Measurements from ENCODE around the gene FST. TPM values are rescaled to one million over a fixed set of nuclear protein-coding genes. Genes with fewer than 3 reads are reported as not detected.
A peak's percentile ranks its signal among the peaks of the same experiment; 100 is the strongest.

Gene FST
- total RNA-seq, 1 experiment from 2014 or later, result 0.74 TPM

GRCh38 chr5:53469946-53470687 lies 10.3 kb upstream of the FST start:
- in situ Hi-C loops (cut with HindIII; ENCODE audit: low pct_unique_long_range_greater_than_20kb, low sequenced_read_pairs), result no loop called here
- no peak for DNase-seq (ENCODE audit: low read depth, low spot score)

GRCh38 chr5:53472279-53472678 lies 8.2 kb upstream of the FST start:
- in situ Hi-C loops (cut with HindIII; ENCODE audit: low pct_unique_long_range_greater_than_20kb, low sequenced_read_pairs), result no loop called here
- no peak for DNase-seq (ENCODE audit: low read depth, low spot score)

GRCh38 chr5:53472720-53473510 lies 7.5 kb upstream of the FST start:
- in situ Hi-C loops (cut with HindIII; ENCODE audit: low pct_unique_long_range_greater_than_20kb, low sequenced_read_pairs), result no loop called here
- DNase-seq (ENCODE audit: low read depth, low spot score), result no peak

DNA sequence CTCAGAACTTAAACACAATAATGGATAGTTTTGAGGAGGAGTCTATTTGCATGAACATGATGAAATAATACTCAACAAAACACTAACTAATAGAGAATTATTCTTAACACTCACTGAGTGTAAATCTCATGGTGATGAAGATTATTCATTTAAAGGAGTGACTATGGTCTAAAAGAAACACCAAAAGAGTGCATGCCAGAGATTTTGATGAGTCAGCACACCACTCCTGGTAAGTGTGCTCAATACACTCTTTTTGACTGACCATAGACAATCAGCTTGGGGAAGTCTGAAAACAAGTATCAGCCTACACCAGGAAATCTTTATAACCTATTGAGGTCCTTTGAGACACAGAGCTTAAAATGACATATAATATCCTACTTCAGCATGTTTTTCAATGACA lies 6.8 kb upstream of the FST start:
- in situ Hi-C loops (cut with HindIII; ENCODE audit: low pct_unique_long_range_greater_than_20kb, low sequenced_read_pairs), result no loop called here
- no peak for DNase-seq (ENCODE audit: low read depth, low spot score)

- no peak for DNase-seq (ENCODE audit: low read depth, low spot score)
- in situ Hi-C loops (cut with HindIII; ENCODE audit: low pct_unique_long_range_greater_than_20kb, low sequenced_read_pairs), result no loop called here
These were observed 5.1 kb upstream of the FST start for GRCh38 chr5:53475320-53475719.

DNA sequence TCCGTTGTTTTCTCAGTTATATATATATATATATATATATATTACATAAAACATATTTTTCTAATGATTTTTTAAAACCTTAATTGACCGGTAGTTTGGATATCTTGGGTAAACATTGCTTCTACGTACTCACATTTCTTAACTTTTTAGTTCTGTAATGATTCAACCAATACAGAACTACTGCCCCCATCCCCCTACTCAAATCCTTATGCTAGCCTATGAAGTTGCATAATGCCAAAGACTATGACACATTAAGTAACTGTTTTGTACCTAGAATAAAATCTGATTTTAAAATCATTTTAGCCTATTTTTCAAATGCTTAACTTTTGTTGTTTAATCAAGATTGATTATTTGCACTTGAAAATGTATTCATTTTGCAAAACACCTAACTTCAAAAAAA lies 4.4 kb upstream of the FST start:
- in situ Hi-C loops (cut with HindIII; ENCODE audit: low pct_unique_long_range_greater_than_20kb, low sequenced_read_pairs), result no loop called here
- no peak for DNase-seq (ENCODE audit: low read depth, low spot score)

- in situ Hi-C loops (cut with HindIII; ENCODE audit: low pct_unique_long_range_greater_than_20kb, low sequenced_read_pairs), result no loop called here
- DNase-seq (ENCODE audit: low read depth, low spot score), result no peak
These were observed 3.6 kb upstream of the FST start for GRCh38 chr5:53476531-53477480.

DNA sequence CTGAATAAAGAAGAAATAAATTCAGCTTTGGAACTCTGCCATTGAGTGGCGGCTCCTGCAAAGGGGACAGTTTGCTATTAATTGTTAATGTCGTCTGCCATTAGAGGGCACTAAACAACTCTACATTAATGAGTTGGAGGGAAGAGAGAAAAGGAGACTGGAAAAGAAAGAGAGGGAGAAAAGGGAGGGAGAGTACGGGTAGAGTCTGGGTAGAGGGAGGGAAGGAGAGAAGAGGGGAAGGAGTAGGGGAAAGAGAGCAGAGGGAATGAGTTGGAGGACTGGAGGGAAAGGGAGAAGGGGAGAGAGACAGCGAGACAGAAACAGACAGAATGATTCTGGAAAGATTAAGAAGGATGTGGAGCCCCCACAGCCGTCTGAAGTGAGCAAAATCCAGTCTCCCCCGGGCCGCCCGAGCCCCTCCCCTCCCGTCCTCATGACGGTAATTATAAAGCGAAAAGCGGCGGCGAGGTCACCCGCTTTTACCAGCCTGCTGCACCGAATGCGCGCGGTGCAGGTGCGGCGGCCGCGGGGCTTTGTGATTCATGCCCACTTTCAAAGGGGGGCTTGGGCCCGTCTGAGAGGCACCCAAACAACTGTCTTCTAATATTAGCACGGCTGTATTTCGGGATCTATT lies 1.9 kb upstream of the FST start:
- peak; percentile 79 for DNase-seq (ENCODE audit: low read depth, low spot score)
- in situ Hi-C loops (cut with HindIII; ENCODE audit: low pct_unique_long_range_greater_than_20kb, low sequenced_read_pairs), result no loop called here

DNA sequence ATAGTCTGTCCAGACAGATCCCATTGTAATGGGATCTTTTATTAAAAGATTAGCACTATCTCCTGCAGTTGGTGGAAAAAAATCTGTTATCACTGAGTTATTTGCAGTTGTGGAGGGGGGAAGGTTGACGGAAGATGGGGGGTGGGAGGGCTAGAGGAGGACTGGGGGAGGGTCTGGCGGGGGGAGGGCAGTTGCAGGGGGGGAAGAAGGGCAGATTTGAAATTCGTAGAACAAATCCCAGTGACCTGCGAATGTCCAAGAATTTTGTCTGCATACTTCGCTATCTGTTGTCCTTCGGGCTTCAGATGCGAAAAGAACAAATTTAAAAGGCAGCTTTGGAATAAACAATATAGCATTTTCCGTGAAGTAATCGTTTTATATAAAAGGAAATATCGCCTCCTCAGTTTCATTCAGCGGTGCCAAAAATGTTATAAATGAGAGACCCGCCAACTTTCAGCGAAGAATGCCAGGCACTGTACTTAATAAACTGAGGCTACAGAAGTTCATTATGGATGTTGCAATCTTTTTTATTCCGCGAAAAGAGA lies 1.3 kb upstream of the FST start:
- in situ Hi-C loops (cut with HindIII; ENCODE audit: low pct_unique_long_range_greater_than_20kb, low sequenced_read_pairs), result no loop called here

DNA sequence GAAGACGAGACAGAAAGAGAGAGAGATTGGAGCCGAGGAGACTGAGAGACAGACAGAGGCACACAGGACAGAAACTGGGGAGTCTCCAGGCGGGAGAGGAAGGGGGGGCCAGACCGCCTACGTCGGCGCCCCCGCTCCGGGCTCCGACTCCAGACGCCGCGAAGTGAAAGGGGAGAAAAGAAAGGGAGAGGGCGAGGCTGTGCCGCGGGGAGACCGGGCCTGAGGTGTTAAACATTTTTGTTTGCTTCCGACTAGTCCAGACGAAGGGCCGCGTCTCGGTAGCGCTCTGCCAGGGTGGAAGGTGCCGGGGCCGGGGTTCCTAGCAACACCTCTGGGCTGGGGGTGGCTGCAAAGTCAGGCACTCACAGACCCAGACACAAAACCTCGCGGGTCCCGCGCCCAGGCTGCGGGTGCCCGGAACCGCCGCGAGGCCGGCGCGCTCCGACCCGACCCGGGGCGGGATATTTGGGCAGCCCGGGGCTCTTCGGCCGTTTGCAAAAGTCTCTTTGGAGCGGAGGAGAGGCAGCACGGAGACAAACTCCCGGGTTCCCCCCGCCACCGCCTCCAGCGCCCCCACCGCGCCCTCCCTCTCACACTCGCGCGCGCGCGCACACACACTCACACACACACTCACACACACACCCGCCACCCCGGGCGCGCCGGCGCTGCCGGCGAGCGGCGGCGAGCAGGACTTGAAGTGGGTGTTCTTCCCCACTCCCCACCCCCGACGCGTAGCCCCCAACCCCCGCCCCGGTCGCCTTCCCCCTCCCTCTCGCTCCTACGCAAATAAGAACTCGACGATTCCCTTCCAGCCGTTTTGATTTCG lies 626 bp upstream of the FST start:
- in situ Hi-C loops (cut with HindIII; ENCODE audit: low pct_unique_long_range_greater_than_20kb, low sequenced_read_pairs), result no loop called here
- peak; percentile 7 for DNase-seq (ENCODE audit: low read depth, low spot score)

More for the DNA sequence above, 1.3 kb upstream of the FST start:
- DNase-seq (ENCODE audit: low read depth, low spot score), result no peak

DNA sequence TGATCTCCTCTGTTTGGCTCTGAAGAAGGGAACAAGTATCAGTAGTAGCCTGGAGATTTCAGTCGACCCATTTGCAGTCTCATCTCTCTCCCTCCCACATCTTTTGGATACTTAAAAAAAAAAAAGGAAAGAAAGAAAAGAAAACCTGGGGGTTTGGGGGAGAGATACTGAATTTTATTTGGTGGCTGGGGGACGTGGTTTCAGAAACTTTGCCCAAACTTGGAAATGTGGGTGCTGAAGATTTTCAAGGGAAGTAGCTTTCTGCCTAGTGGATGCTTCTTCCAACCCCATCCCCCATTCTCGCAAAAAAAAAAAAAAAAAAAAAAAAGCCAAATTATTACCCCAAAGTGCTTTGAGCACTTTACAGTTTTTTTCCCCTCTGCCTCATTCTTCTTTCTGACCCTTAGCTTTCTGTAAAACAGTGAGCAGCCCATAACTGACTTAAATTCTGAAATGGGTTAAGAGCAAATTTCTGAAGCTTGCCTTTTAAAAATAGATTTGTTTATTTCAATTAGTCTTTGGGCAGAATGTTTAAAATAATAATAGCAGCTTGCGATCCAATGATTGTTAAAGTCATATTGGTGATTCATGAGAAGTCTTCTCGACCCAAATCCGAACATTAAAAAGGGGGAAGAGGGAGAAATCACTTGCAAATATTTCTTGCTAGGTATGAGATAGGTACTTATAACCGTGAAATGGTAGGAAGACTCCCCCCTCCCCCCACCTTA lies 894 bp downstream of the FST start:
- DNase-seq (ENCODE audit: low read depth, low spot score), result no peak
- in situ Hi-C loops (cut with HindIII; ENCODE audit: low pct_unique_long_range_greater_than_20kb, low sequenced_read_pairs), result no loop called here

DNA sequence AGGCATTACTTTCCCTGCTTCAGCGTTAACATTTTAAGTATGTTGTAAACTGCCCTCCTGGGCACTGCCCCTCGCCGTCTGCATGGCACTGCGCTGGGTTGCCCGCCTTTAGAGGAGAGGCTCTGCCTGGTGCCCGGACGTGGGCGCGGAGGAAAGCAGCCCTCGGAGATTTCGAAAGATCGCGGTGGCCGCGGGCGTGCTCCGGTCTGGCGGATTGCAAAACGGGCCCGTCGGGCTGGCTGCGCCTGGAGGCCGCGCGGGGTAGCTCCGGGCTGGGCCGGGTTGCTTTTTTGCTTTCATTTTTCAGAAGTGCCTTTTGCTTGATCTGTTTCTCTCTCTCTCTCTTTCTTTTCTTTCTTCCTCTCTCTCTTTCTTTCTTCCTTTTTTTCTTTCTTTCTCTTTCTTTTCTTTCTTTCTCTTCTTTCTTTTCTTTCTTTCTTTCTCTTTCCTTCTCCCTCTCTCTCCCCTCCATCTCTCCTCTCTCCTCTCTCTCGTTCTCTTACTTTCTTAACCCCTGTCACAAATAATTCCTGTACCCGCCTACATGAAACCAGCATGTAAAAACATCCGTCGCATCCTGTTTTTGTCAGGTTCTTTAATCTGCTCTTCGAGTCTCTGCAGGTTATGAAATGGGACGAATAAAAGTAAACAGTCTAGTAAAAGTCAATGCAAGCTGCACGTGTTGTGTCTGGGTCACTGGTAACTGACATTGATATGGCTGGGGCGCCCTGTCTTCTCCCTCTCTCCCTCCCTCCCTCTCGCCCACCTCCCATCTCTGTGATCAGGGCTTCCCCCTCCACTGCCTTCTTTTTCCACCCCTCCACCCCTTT lies 1.7 kb downstream of the FST start:
- DNase-seq (ENCODE audit: low read depth, low spot score), result peak; percentile 32
- in situ Hi-C loops (cut with HindIII; ENCODE audit: low pct_unique_long_range_greater_than_20kb, low sequenced_read_pairs), result no loop called here

DNA sequence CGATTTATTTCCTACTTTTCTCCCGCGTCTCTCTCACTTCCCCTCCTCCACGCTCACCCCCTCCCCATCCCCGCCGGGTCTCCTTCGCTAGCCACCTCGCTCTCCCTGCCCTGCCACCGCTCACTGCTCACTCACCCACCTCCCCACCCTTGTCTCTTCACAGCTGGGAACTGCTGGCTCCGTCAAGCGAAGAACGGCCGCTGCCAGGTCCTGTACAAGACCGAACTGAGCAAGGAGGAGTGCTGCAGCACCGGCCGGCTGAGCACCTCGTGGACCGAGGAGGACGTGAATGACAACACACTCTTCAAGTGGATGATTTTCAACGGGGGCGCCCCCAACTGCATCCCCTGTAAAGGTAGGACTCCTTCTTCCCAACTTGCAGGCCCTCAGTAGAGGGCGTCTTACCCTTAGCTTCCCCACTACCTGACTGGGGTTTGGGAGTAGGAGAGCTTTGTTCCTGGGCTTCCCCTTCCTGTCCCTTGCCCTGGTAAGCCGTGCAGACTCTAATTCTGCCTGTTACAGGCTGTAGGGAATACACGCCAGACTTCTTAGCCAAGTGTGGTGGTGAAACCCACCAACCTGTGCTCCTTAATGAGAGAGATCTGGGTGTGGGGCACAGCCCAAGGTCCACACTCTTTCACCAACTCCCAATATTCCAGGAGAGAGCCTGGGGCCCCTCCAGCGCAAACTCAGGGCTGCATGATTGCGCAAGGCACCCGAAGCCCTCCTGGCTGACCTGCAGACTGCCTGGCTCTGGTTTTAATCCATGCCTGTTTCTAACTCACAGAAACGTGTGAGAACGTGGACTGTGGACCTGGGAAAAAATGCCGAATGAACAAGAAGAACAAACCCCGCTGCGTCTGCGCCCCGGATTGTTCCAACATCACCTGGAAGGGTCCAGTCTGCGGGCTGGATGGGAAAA lies 2.5 kb downstream of the FST start:
- in situ Hi-C loops (cut with HindIII; ENCODE audit: low pct_unique_long_range_greater_than_20kb, low sequenced_read_pairs), result no loop called here
- peak; percentile 11 for DNase-seq (ENCODE audit: low read depth, low spot score)

- in situ Hi-C loops (cut with HindIII; ENCODE audit: low pct_unique_long_range_greater_than_20kb, low sequenced_read_pairs), result no loop called here
- no peak for DNase-seq (ENCODE audit: low read depth, low spot score)
These were observed 7.0 kb downstream of the FST start for GRCh38 chr5:53487436-53487835.
